ENCODE results near the gene XNDC1N. TPM values are rescaled to one million over a fixed set of nuclear protein-coding genes. Genes with fewer than 3 reads are reported as not detected.

XNDC1N gene
- total RNA-seq, 1 donor from 2014 or later = 6.6 TPM

DNA sequence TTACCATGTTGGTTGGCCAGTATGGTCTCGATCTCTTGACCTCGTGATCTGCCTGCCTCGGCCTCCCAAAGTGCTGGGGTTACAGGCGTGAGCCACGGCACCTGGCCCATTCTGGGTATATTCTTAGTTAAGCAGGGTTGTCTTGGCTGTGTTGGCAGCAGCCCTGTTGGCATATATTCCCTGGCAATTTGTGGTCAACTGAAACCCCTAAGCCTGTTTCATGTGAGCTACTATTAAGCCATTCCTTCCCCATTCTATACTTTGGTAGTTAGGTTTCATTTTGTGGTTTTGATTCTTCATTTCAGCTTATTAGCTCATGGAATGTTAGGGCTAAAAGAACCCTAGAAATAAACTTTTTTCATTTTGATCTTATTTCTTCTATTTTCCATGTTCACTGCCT is 48.2 kb upstream of the XNDC1N start:
- Mint-ChIP-seq H3K4me3 (no peak overlapping the region), H3K27me3 (ENCODE audit: insufficient read depth, low read depth) (no peaks in the 10 kb centered on the region), H3K36me3 (peaks cover 16% of the 10 kb centered on the region), H3K4me1 (no peaks in the 10 kb centered on the region), H3K9me3 (no peaks in the 10 kb centered on the region), H3K27ac (no peak overlapping the region)
- DNase-seq (ENCODE audit: low spot score) = no peak
- no peaks in the 10 kb centered on the region for H3K9me3 ChIP-seq (ENCODE audit: low read depth)
- H3K79me2 ChIP-seq (ENCODE audit: low read depth) = no peaks in the 10 kb centered on the region
- H3K27me3 ChIP-seq = no peaks in the 10 kb centered on the region
- H3K36me3 ChIP-seq = peaks cover 4% of the 10 kb centered on the region
- TF ChIP-seq EZH2phosphoT487 (IDR thresholded peaks at IDR 0.05) = no peak
- no peak for TF ChIP-seq EZH2 (IDR thresholded peaks at IDR 0.05)
- TF ChIP-seq, protein P1, sequence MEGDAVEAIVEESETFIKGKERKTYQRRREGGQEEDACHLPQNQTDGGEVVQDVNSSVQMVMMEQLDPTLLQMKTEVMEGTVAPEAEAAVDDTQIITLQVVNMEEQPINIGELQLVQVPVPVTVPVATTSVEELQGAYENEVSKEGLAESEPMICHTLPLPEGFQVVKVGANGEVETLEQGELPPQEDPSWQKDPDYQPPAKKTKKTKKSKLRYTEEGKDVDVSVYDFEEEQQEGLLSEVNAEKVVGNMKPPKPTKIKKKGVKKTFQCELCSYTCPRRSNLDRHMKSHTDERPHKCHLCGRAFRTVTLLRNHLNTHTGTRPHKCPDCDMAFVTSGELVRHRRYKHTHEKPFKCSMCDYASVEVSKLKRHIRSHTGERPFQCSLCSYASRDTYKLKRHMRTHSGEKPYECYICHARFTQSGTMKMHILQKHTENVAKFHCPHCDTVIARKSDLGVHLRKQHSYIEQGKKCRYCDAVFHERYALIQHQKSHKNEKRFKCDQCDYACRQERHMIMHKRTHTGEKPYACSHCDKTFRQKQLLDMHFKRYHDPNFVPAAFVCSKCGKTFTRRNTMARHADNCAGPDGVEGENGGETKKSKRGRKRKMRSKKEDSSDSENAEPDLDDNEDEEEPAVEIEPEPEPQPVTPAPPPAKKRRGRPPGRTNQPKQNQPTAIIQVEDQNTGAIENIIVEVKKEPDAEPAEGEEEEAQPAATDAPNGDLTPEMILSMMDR (IDR thresholded peaks at IDR 0.05) = no peak
- H3F3A ChIP-seq (ENCODE audit: low read depth) = no peaks in the 10 kb centered on the region
- H3K27ac ChIP-seq = no peak overlapping the region
- H4K20me1 ChIP-seq (ENCODE audit: low read depth) = no peaks in the 10 kb centered on the region
- no peak overlapping the region for H3K4me3 ChIP-seq
- H2AFZ ChIP-seq (replicated peaks) = no peak overlapping the region
- H3K4me1 ChIP-seq = no peaks in the 10 kb centered on the region
- H3K4me2 ChIP-seq = no peak overlapping the region
- H3K9ac ChIP-seq = no peak overlapping the region

GRCh38 chr11:71971680-71972079 is 43.3 kb upstream of the XNDC1N start:
- no peaks in the 10 kb centered on the region for H3K27me3 Mint-ChIP-seq (ENCODE audit: insufficient read depth, low read depth)
- H3K27me3 ChIP-seq = no peaks in the 10 kb centered on the region
- H3K27ac Mint-ChIP-seq = no peak overlapping the region
- H3K9me3 ChIP-seq (ENCODE audit: low read depth) = no peaks in the 10 kb centered on the region
- H3K36me3 ChIP-seq = no peaks in the 10 kb centered on the region
- no peak overlapping the region for H3K4me3 Mint-ChIP-seq
- H3K4me3 ChIP-seq = no peak overlapping the region
- H4K20me1 ChIP-seq (ENCODE audit: low read depth) = no peaks in the 10 kb centered on the region
- no peak overlapping the region for H3K27ac ChIP-seq
- no peaks in the 10 kb centered on the region for H3F3A ChIP-seq (ENCODE audit: low read depth)
- no peak for DNase-seq (ENCODE audit: low spot score)
- H3K9ac ChIP-seq = no peak overlapping the region
- H3K4me2 ChIP-seq = no peak overlapping the region
- no peaks in the 10 kb centered on the region for H3K4me1 ChIP-seq
- H3K9me3 Mint-ChIP-seq = no peaks in the 10 kb centered on the region
- H3K79me2 ChIP-seq (ENCODE audit: low read depth) = no peaks in the 10 kb centered on the region
- TF ChIP-seq EZH2 (IDR thresholded peaks at IDR 0.05) = no peak
- no peak overlapping the region for H2AFZ ChIP-seq (replicated peaks)
- no peaks in the 10 kb centered on the region for H3K4me1 Mint-ChIP-seq
- H3K36me3 Mint-ChIP-seq = peaks cover 14% of the 10 kb centered on the region

GRCh38 chr11:71964641-71965040 is 36.2 kb upstream of the XNDC1N start:
- H3K36me3 Mint-ChIP-seq = peaks cover 23% of the 10 kb centered on the region
- no peaks in the 10 kb centered on the region for H3K4me1 ChIP-seq
- H3K27ac Mint-ChIP-seq = no peak overlapping the region
- H3K36me3 ChIP-seq = no peaks in the 10 kb centered on the region
- peaks cover 6% of the 10 kb centered on the region for H3K79me2 ChIP-seq (ENCODE audit: low read depth)
- H3K27me3 ChIP-seq = no peaks in the 10 kb centered on the region
- no peak overlapping the region for H2AFZ ChIP-seq (replicated peaks)
- no peaks in the 10 kb centered on the region for H3K9me3 ChIP-seq (ENCODE audit: low read depth)
- H3K9me3 Mint-ChIP-seq = no peaks in the 10 kb centered on the region
- no peak overlapping the region for H3K4me3 Mint-ChIP-seq
- H3K27me3 Mint-ChIP-seq (ENCODE audit: insufficient read depth, low read depth) = peaks cover 2% of the 10 kb centered on the region
- no peak for DNase-seq (ENCODE audit: low spot score)
- no peaks in the 10 kb centered on the region for H4K20me1 ChIP-seq (ENCODE audit: low read depth)
- no peaks in the 10 kb centered on the region for H3K4me1 Mint-ChIP-seq
- H3K4me2 ChIP-seq = no peak overlapping the region
- no peak overlapping the region for H3K9ac ChIP-seq
- H3F3A ChIP-seq (ENCODE audit: low read depth) = no peaks in the 10 kb centered on the region
- TF ChIP-seq, protein P1 (IDR thresholded peaks at IDR 0.05) = no peak
- TF ChIP-seq EZH2phosphoT487 (IDR thresholded peaks at IDR 0.05) (no peak), EZH2 (IDR thresholded peaks at IDR 0.05) (no peak)
- no peak overlapping the region for H3K27ac ChIP-seq
- H3K4me3 ChIP-seq = no peak overlapping the region

DNA sequence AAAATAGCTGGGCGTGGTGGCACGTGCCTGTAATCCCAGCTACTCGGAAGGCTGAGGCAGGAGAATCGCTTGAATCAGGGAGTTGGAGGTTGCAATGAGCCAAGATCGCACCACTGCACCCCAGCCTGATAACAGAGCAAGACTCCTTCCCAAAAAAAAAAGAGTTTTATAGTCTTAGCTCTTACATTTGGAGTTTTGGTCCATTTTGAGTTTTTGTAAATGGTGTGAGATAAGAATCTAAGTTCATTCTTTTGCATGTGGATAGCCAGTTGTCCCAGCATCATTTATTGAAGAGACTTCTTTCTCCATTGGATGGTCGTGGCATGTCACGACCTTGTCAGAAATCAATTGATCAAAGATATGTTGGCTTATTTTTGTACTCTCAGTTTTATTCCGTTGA is 35.1 kb upstream of the XNDC1N start:
- Histone ChIP-seq H3K27me3 (no peaks in the 10 kb centered on the region), H3K9me3 (ENCODE audit: low read depth) (no peaks in the 10 kb centered on the region), H3F3A (ENCODE audit: low read depth) (no peaks in the 10 kb centered on the region), H4K20me1 (ENCODE audit: low read depth) (peaks cover 5% of the 10 kb centered on the region), H3K36me3 (no peaks in the 10 kb centered on the region), H3K4me2 (no peak overlapping the region), H2AFZ (replicated peaks) (no peak overlapping the region), H3K9ac (no peak overlapping the region), H3K79me2 (ENCODE audit: low read depth) (peaks cover 15% of the 10 kb centered on the region), H3K27ac (no peak overlapping the region), H3K4me1 (no peaks in the 10 kb centered on the region), H3K4me3 (no peak overlapping the region)
- Mint-ChIP-seq H3K4me1 (no peaks in the 10 kb centered on the region), H3K4me3 (no peak overlapping the region), H3K27ac (no peak overlapping the region), H3K9me3 (no peaks in the 10 kb centered on the region), H3K27me3 (ENCODE audit: insufficient read depth, low read depth) (peaks cover 2% of the 10 kb centered on the region), H3K36me3 (peaks cover 22% of the 10 kb centered on the region)
- no peak for DNase-seq (ENCODE audit: low spot score)
- TF ChIP-seq, protein P1 (IDR thresholded peaks at IDR 0.05) = no peak
- no peak for TF ChIP-seq EZH2 (IDR thresholded peaks at IDR 0.05)
- no peak for TF ChIP-seq EZH2phosphoT487 (IDR thresholded peaks at IDR 0.05)

Measured in neural progenitor cell (in vitro differentiated cells).